GM12872 (cell line): ENCODE data around the gene DYSF.

ENCODE experiments used
- TF ChIP-seq, protein P1 (sequence below): IDR thresholded peaks from 3 replicates; pipeline ENCODE4 v1.5.1; 2011; ENCODE audit warnings: low read depth, mild to moderate bottlenecking, low read length, moderate library complexity; ENCODE audit not compliant: insufficient read depth

DYSF gene

DNA sequence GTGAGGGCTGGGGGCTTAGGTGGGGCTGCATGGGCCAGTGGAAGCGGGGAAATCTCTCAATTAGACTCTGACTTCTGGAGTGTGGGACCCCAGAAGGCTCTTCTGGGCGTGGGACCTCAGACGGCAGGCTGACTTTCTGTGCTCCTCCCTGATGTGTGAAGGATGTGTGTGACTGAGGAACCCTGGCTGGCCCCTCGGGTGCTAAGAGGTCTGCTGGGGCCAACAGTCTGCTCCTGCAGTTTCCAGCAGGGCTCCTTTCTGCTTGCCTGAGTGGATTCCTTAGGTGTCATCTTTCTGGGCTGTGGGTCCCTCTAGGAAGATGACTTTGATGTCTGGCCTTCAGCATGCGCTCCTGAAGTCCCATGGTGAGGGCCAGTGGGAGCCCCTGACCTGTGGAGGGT is 167.5 kb downstream of the DYSF start:
- TF ChIP-seq, protein P1, sequence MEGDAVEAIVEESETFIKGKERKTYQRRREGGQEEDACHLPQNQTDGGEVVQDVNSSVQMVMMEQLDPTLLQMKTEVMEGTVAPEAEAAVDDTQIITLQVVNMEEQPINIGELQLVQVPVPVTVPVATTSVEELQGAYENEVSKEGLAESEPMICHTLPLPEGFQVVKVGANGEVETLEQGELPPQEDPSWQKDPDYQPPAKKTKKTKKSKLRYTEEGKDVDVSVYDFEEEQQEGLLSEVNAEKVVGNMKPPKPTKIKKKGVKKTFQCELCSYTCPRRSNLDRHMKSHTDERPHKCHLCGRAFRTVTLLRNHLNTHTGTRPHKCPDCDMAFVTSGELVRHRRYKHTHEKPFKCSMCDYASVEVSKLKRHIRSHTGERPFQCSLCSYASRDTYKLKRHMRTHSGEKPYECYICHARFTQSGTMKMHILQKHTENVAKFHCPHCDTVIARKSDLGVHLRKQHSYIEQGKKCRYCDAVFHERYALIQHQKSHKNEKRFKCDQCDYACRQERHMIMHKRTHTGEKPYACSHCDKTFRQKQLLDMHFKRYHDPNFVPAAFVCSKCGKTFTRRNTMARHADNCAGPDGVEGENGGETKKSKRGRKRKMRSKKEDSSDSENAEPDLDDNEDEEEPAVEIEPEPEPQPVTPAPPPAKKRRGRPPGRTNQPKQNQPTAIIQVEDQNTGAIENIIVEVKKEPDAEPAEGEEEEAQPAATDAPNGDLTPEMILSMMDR: no peak

DNA sequence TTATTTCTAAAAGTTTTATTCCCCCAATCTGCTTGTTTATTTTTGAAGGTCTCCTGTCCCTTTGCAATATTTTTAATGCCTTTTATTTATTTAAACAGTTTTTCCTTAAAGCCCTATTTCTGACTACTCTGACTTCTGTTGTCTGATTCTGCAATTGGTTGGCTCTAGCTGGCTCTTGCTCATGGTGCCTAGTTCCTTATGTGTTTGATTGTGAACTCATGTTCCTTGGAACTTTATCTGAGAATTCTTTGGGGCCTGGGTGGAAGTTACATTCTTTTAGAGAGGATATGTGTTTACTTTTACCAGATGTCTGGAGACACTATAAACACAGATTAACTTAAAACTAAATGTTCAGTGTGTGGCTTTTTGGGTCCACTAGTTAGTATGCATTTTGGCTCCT is 175.9 kb downstream of the DYSF start:
- TF ChIP-seq, protein P1: no peak

DNA sequence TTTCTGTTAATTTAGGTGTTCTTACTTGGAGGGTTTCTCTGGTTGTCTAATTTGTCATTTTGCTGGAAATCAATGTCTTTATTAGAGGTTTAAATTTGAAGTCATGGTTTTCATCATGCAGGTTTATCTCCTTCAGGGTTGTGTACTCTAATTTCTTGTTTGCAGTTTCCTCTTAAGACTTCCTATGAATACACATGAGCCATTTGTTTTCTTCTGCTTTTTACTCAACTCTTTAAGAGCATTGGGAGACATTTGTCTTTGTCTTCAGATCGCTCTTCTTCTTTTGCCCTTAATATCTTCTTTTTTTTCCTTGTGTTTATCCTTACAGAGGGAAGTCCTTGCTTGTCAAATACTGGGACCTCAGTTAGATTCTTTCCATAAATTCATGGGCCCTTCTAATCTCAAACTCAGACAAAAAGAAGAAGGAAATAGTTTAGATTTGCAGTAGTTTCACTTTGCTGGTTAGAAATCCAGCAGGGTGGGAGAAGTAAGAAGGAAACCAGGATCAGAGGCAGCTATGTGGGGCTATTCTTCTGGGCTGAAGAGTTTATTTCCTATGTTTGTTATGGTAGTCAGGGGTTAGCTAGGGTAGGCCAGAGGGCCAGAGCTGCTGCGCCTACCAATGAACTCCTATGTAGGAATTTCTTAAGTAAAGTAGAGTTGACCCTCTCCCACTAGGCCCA is 176.6 kb downstream of the DYSF start:
- TF ChIP-seq, protein P1: no peak

DNA sequence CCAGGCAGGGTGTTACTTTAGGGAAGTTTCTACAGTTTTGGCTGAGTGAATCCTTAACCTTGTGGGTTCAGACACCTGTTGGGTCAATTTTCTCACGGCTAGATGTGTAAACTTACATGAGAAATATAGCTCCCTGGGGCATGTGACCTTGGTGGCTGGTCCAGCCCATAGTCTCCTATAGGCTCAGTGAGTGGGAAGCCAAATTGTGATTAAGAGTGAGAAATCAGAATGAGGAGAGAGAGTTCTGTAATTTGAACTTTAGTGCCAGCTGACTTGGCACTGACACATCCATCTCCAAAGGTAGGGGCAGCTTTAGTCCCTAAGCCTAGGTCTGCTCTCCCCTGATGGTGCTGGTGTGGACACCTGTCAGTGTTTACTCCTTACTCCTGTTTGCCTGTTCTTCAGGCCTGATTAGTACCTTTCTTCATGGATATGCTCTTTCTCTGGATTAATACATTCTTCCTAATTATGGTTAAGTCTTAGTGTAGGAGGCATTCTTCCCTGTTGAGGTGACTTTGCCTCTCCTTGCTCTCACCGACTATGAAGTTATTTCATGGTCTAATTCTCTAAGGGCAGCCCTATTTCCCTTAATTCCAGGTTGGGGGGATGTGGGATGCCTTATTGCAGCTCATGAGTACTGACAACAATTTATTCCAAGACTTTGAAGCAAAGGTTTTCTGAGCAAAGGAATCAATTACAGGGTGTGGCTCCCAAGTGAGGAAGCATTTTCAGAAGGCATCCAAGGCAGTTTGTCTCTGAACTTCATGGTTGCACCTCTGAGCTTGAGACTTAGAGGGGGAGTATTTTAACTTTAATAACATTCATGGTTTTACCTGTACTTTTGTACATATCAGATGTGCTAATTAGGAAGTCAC is 177.3 kb downstream of the DYSF start:
- TF ChIP-seq, protein P1: no peak

DNA sequence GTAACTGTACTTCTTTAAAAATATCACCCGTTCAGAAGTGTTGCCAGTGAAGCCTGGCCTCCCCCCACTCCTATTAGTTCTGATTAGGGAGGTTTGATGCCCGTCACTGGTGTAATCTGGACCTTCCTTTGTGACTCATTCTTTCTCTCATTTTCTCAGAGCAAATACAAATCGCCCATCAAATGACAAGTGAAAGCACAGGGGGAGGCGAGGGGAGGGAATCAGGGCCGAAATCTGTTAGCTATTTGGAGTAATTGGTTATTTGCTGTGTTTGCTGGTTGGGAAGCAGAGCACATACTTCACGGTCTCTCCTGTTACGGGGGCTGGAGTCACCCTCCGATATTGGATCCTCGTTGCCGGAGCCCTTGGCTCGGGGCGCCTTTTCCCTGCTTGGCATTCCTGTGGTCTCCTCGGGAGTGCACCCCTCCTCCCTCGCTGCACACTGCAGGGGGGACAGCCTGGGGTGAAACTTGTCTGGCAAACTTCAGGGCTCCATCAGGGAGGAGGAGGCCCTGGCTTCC is 178.1 kb downstream of the DYSF start:
- TF ChIP-seq, protein P1: no peak

DNA sequence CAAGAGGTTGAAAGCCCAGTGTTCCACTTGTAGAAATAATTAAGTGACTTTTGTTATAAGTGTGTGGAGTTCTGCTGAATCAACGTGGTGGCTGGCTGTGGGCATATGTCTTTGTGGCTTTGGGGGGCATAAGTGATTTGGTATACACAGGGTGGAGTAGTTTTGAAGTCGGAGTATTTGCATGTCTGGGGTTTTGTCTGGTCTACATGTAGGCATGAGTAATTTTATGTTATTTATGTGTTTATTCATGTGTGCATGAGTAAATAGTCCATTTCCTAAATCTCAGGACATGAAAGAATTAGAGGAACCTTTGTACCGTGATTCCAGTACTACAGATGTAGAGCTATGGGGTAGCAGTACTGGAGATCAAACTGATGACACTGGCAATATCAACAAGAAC is 179.7 kb downstream of the DYSF start:
- TF ChIP-seq, protein P1: no peak

DNA sequence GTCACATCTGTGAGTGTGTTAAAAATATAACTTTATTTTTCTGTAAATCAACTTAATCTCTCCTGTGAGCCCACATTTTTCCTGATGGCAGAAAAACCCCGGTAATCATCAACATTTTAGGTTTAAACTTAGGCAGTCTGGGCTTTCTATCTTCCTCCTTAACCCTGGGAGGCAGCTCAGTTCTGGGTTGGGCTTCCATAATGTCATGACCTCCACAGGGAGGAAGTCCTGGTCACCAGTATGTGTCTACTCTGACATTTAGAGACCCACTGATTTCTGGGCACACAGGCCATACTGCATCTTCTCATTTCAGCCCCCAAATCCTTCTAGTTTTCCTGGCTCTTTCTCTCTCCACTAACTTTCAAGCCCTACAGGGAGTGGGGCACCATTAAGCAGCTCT is 181.2 kb downstream of the DYSF start:
- TF ChIP-seq, protein P1: no peak
